ENCODE measurements around the gene FBXO41. TPM values are rescaled to one million over a fixed set of nuclear protein-coding genes. Genes with fewer than 3 reads are reported as not detected.

FBXO41 gene
- total RNA-seq, 4 donors from 2014 or later, result 0.13 to 0.82 (median 0.23) TPM; not detected in 1

DNA sequence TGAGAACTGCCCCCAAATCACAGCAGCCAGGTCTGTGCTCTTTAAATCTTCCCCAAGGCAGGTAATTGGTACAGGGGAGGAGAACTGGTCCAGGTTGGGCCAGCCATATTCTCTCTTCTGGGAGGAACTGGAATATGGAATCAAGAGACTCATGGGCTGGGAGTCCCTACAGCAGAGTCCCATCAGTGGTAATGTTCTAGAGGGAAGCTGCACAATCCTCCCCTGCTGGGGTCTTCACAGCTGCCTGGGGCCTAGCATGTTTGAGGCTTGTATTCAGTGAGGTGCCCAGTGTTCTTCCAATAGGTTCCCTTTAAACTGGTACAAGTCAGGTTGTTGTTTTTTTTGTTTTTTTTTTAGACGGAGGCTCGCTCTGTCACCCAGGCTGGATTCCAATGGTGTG lies 30.2 kb upstream of the FBXO41 start:
- no peak for TF ChIP-seq POLR2A (IDR thresholded peaks at IDR 0.05)
- TF ChIP-seq, protein P1, sequence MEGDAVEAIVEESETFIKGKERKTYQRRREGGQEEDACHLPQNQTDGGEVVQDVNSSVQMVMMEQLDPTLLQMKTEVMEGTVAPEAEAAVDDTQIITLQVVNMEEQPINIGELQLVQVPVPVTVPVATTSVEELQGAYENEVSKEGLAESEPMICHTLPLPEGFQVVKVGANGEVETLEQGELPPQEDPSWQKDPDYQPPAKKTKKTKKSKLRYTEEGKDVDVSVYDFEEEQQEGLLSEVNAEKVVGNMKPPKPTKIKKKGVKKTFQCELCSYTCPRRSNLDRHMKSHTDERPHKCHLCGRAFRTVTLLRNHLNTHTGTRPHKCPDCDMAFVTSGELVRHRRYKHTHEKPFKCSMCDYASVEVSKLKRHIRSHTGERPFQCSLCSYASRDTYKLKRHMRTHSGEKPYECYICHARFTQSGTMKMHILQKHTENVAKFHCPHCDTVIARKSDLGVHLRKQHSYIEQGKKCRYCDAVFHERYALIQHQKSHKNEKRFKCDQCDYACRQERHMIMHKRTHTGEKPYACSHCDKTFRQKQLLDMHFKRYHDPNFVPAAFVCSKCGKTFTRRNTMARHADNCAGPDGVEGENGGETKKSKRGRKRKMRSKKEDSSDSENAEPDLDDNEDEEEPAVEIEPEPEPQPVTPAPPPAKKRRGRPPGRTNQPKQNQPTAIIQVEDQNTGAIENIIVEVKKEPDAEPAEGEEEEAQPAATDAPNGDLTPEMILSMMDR (IDR thresholded peaks at IDR 0.05 in 4 of 5, conservative IDR thresholded peaks at IDR 0.05 in 1 of 5), result no peak
- no peak for DNase-seq
- in situ Hi-C loops (cut with MboI; ENCODE audit: low sequenced_read_pairs in 4 of 4), result no loop called here
- ATAC-seq, result no peak
- Histone ChIP-seq H3K27ac (no peak overlapping the region), H3K4me1 (no peaks in the 10 kb centered on the region), H3K36me3 (no peaks in the 10 kb centered on the region), H3K27me3 (peaks cover 0 to 3% (median 0%) of the 10 kb centered on the region in 3 donors), H3K9me3 (no peaks in the 10 kb centered on the region), H3K4me3 (no peak overlapping the region)
- intact Hi-C loops (cut with DNase I; ENCODE audit: low total_unique reads), result no loop called here

DNA sequence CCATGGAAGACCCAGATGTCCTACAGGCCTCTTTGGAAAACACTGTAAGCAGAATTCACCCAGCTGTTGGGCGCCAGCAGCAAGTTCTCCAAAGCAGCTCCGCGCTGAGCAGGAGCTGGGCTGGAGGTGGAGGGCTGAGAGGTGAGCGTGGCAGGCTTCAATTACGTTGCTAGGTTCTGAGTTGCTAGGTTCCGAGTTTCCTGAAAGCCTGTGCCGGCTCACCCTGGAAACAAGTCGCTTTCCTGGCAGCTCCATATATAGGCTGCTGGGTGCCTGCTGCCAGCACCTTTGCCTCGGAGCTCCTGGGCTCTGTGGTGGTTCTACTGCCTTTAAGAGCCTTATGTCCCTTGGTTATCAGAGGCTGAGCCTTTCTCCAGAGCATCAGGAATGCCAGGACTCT lies 23.4 kb upstream of the FBXO41 start:
- intact Hi-C loops (cut with DNase I; ENCODE audit: low total_unique reads), result no loop called here
- DNase-seq (no peak), ATAC-seq (no peak)
- TF ChIP-seq, protein P1 (IDR thresholded peaks at IDR 0.05 in 4 of 5, conservative IDR thresholded peaks at IDR 0.05 in 1 of 5), result no peak
- no peak for TF ChIP-seq POLR2A (IDR thresholded peaks at IDR 0.05)
- Histone ChIP-seq H3K4me3 (no peak overlapping the region), H3K36me3 (no peaks in the 10 kb centered on the region), H3K27me3 (no peaks in the 10 kb centered on the region), H3K9me3 (no peaks in the 10 kb centered on the region), H3K4me1 (no peaks in the 10 kb centered on the region), H3K27ac (no peak overlapping the region)
- in situ Hi-C loops (cut with MboI; ENCODE audit: low sequenced_read_pairs in 4 of 4), result no loop called here

DNA sequence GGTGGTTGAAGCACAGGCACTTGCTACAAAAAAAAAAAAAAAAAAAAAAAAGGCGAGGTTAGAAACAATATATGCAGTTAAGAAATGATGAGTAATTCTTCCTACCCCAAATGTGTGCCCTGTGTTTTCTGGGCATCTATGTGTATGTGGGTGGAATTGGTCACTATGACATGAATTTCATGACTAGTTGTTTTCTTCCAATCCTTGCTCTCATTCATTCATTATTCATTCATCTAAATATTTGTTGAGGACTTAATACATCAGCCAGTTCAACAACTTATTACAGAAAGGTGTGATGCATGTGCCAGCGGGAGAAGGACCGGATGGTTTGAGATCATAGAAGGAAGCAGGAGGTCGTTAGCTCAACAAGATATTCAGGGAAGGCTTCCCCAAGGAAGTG lies 17.4 kb upstream of the FBXO41 start:
- intact Hi-C loops (cut with DNase I; ENCODE audit: low total_unique reads) (no loop called here), in situ Hi-C loops (cut with MboI; ENCODE audit: low sequenced_read_pairs in 4 of 4) (no loop called here)
- TF ChIP-seq, protein P1 (IDR thresholded peaks at IDR 0.05 in 4 of 5, conservative IDR thresholded peaks at IDR 0.05 in 1 of 5), result no peak
- TF ChIP-seq POLR2A (IDR thresholded peaks at IDR 0.05), result no peak
- ATAC-seq (no peak), DNase-seq (no peak)
- H3K4me3 ChIP-seq, result no peak overlapping the region
- H3K27ac ChIP-seq, result no peak overlapping the region
- H3K4me1 ChIP-seq, result no peaks in the 10 kb centered on the region
- H3K36me3 ChIP-seq, result no peaks in the 10 kb centered on the region
- H3K9me3 ChIP-seq, result no peaks in the 10 kb centered on the region
- H3K27me3 ChIP-seq, result peaks cover 0 to 10% (median 7%) of the 10 kb centered on the region in 3 donors

DNA sequence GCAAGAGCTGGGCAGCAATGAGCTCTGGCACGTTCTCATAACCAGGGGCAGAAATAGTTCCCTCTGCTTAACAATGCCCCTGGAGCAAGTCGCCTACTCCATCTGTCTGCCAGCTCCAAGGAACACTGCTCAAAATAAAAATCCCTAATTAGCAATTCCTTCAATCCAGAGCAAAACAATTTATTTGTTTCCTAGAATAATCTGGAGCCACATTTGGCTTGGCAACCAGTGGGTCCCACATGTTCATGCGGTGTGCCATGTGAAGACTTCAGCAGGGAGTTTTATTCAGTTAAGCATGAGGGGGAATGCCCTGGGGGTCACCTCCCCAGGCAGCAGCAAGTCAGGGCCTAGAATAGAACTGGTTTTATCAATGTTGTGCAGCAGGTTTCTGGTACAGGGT lies 16.6 kb upstream of the FBXO41 start:
- H3K27ac ChIP-seq, result no peak overlapping the region
- H3K9me3 ChIP-seq, result no peaks in the 10 kb centered on the region
- H3K4me3 ChIP-seq, result no peak overlapping the region
- TF ChIP-seq, protein P1 (IDR thresholded peaks at IDR 0.05 in 4 of 5, conservative IDR thresholded peaks at IDR 0.05 in 1 of 5), result no peak
- no peak for TF ChIP-seq POLR2A (IDR thresholded peaks at IDR 0.05)
- no peak for ATAC-seq
- peaks cover 2 to 15% (median 13%) of the 10 kb centered on the region in 3 donors for H3K27me3 ChIP-seq
- no peaks in the 10 kb centered on the region for H3K4me1 ChIP-seq
- no peak for DNase-seq
- intact Hi-C loops (cut with DNase I; ENCODE audit: low total_unique reads), result no loop called here
- H3K36me3 ChIP-seq, result no peaks in the 10 kb centered on the region
- in situ Hi-C loops (cut with MboI; ENCODE audit: low sequenced_read_pairs in 4 of 4), result no loop called here

DNA sequence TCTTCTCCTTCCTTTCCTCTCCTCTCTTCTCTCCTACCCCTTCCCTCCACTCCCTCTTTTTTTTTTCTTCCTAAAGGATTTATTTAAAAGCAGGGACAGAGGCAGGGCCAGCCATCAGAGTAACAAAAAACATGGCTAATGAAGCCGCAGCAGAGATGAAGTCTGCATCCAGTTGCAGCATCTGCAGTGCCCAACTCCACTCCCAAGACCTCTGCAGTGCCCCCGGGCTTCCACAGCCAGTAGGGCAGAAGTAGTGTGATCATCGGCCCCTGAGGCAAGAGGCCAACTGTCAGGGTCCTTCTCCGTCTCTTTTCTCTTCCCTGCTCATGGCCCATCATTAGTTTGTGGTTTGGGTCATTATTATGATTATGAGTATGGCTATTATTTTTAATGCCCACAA lies 13.3 kb upstream of the FBXO41 start:
- H3K9me3 ChIP-seq, result no peaks in the 10 kb centered on the region
- no peaks in the 10 kb centered on the region for H3K4me1 ChIP-seq
- H3K4me3 ChIP-seq, result no peak overlapping the region
- no peak for DNase-seq
- peaks cover 29 to 47% (median 44%) of the 10 kb centered on the region in 3 donors for H3K27me3 ChIP-seq
- in situ Hi-C loops (cut with MboI; ENCODE audit: low sequenced_read_pairs in 4 of 4) (no loop called here), intact Hi-C loops (cut with DNase I; ENCODE audit: low total_unique reads) (no loop called here)
- H3K36me3 ChIP-seq, result no peaks in the 10 kb centered on the region
- ATAC-seq, result no peak
- TF ChIP-seq, protein P1 (IDR thresholded peaks at IDR 0.05 in 4 of 5, conservative IDR thresholded peaks at IDR 0.05 in 1 of 5), result no peak
- no peak for TF ChIP-seq POLR2A (IDR thresholded peaks at IDR 0.05)
- no peak overlapping the region for H3K27ac ChIP-seq
